ENCODE results near the gene KAZN. TPM values are rescaled to one million over a fixed set of nuclear protein-coding genes. Genes with fewer than 3 reads are reported as not detected.

Gene KAZN
- 0.69 and 0.98 TPM in 2 replicates for total RNA-seq

DNA sequence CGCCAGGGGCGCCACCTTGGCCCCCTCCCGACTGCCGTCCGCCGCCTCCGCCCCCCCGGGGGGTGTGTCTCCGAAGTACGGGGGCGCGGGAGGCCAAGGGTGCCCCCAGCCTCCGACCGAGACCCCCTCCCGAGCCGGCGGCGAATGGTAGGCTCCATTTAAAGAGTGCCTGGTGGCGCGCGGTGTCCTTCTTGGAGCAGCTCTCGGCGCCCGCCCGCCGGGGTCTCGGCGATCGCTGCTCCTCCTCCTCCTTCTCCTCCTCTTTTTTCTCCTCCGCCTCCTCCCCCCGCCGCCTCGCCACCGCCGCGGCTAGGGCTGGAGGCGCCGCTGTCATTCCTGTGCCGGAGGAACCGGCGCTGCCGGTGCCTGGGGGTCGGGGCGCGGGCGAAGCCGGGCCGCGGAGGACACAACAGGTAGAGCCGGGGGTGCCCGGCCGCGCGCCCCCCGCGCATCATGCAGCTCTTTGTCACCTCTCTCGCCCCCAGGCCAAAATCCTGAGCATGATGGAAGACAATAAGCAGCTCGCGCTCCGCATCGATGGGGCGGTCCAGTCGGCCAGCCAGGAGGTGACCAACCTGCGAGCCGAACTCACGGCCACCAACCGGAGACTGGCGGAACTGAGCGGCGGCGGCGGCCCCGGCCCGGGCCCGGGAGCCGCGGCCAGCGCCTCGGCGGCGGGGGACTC lies at the start of gene KAZN:
KAZN (plus strand) TSS at position 188 of the 685 bp plus-strand sequence.

GRCh38 chr1:15153184-15153841 lies 554.8 kb downstream of the KAZN start, which contains the start of gene TMEM51:
Gene TMEM51, plus strand, starts transcription at chr1:15153747. Its CDS starts 61,341 bp downstream, at chr1:15215088.

